HG03097 (cell line): ENCODE results near the gene PIP5K1B.
"Not testable (repeated sequence)": the region's sequence is repeated elsewhere in the genome, so short reads cannot be mapped to it uniquely, and the experiment has no call there.

Experiments used
- ATAC-seq: cut with Tn5 transposase; IDR thresholded peaks from one replicate; pipeline ENCODE4 v1.9.1; 2021; ENCODE audit not compliant: unreplicated experiment, low FRiP score

PIP5K1B gene

DNA sequence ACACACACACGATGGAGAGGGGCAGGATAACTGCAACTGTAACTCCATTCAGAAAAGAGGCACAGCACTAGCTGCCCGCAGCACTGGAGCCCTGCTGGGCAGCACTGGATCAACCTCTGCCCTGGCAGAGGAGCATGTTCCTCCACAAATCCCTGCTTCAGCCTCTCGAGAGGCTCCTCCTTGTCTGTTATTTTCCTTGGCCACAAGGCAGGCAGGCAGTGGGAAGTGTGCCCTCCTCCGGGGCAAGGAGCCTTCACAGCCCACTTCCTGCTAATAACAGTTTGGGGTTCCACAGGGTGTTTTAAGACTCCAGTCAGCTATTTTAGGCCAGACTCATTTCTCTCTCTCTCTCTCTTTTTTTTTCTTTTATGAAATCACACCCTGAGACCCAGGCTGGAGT lies 342.3 kb downstream of the PIP5K1B start:
- no peak for ATAC-seq

DNA sequence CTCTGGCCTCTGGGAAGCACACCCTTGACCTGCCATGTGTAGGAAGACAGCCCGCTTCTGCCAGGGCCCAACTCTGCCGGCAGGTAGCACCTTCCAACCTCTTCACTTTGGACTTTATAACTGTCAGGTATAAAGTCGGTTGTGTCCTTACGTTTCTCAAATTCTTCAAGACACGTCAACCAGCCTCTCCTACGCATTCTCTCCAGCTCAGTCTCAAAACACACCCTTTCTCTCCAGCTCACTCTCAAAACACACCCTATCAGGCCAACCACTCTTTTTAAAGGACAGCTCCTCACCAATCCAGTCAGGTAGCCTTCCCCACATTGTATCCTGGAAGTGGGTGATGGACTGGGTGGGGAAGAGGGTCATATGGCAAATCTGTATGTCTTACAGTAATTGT lies 344.1 kb downstream of the PIP5K1B start:
- no peak for ATAC-seq

DNA sequence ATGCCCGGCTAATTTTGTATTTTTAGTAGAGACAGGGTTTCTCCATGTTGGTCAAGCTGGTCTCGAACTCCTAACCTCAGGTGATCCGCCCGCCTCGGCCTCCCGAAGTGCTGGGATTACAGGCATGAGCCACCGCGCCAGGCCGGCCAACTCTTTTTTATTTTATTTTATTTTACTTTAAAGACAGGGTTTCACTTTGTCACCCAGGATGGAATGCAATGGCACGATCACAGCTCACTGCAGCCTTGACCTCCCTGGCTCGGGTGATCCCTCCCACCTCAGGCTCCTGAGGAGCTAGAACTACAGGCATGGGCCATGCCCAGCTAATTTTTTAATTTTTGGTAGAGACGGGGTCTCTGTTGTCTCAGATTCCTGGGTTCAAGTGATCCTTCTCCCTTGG lies 345.9 kb downstream of the PIP5K1B start:
- not testable (repeated sequence) for ATAC-seq

DNA sequence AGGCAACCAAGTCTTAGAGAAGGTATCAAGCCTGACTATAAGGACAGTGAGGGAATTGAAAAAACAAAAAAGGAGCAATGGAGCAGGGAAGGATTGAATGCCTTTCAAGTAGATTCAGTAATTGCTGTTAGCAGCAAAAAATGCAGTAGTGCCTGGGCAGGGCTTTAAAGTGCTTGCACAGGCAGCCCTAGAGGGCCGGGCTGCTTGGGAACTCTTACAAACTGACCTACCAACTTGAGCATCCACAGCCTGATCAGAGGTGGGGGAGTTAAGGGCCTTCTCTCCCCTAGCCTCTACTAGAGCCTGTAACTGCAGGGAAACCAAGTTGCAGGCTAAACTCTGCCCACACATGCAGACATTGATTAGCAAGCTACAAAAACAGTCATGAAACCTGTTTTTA lies 349.9 kb downstream of the PIP5K1B start:
- ATAC-seq: no peak

DNA sequence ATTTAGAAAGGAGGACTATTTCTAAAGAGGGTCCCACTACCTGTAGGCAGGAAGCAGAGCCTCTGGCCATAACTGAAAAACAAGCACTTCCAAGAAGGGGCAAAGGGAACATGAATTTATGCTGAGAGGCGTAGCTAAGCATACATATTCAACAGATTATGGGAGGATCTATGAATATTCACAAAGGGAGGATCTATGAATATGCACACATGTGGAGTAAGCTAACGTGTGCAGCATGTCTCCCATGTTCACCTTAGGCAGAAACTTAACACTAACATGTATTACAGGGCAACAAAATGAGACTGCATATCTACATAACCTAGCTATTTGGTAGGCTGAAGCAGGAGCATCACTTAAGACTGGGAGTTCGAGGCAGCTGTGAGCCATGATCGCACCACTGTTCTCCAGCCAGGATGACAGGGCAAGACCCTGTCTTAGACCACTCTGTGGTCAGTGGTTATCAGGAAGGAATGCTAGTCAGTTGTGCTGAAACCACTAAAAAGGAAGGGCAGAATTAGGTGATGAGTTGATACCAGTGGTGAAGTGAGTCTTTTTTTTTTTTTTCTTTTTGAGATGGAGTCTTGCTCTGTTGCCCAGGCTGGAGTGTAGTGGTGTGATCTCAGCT lies 351.3 kb downstream of the PIP5K1B start:
- no peak for ATAC-seq

DNA sequence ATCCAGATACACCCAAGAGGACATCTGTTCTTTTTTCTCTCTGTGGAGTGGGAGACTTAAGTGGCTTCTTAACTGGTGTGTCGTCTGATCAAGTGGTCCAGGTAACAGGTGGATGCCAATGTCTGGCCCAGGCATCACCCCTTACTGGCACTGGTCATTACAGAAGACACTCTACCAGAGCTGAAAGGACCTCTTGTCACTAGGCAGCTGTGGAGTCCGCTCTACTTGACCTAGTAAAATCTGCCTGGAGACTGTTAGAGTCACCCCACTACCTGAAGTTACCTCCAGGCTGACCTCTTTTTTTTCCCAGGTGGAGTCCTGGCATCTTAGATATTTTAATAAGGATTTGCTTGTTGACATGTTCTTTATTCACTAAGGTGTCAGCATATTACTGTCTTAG lies 353.1 kb downstream of the PIP5K1B start:
- no peak for ATAC-seq
